Subcutaneous adipose tissue (tissue), 4 donors: ENCODE measurements around the gene PNMA8B. TPM values are rescaled to one million over a fixed set of nuclear protein-coding genes. Genes with fewer than 3 reads are reported as not detected.

ENCODE experiments used
- total RNA-seq, 4 donors: library from RNA; depleted of rRNA; stranded (reverse); fragments of >200 nt; gene quantifications; one replicate each; pipeline ENCODE4 v1.1.0, GENCODE V29; 2016
- TF ChIP-seq, protein P1 (sequence below): fragments of 450-650 bp; IDR thresholded peaks from one replicate; pipeline ENCODE4 v1.5.1; 2016; ENCODE audit warnings: low read depth, mild to moderate bottlenecking, control low read depth, antibody characterized with exemption, moderate library complexity

PNMA8B gene
- total RNA-seq, 4 donors from 2014 or later, result 0.49 to 4.3 (median 2.2) TPM

DNA sequence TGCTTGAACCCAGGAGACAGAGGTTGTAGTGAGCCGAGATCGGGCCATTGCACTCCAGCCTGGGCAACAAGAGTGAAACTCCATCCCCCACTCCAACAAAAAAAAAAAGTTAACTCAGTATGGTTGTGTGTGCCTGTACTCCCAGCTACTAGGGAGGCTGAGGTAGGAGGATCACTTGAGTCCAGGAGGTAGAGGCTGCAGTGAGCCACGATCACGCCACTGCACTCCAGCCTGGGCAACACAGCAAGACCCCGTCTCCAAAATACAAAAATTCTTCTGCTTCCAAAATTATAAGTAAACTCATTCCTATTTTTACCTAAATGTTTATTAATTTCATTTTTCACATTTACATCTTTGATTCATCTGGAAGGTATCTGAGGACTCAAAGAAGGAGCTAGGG, 38.7 kb downstream of the PNMA8B start:
- TF ChIP-seq, protein P1, sequence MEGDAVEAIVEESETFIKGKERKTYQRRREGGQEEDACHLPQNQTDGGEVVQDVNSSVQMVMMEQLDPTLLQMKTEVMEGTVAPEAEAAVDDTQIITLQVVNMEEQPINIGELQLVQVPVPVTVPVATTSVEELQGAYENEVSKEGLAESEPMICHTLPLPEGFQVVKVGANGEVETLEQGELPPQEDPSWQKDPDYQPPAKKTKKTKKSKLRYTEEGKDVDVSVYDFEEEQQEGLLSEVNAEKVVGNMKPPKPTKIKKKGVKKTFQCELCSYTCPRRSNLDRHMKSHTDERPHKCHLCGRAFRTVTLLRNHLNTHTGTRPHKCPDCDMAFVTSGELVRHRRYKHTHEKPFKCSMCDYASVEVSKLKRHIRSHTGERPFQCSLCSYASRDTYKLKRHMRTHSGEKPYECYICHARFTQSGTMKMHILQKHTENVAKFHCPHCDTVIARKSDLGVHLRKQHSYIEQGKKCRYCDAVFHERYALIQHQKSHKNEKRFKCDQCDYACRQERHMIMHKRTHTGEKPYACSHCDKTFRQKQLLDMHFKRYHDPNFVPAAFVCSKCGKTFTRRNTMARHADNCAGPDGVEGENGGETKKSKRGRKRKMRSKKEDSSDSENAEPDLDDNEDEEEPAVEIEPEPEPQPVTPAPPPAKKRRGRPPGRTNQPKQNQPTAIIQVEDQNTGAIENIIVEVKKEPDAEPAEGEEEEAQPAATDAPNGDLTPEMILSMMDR, result no peak

DNA sequence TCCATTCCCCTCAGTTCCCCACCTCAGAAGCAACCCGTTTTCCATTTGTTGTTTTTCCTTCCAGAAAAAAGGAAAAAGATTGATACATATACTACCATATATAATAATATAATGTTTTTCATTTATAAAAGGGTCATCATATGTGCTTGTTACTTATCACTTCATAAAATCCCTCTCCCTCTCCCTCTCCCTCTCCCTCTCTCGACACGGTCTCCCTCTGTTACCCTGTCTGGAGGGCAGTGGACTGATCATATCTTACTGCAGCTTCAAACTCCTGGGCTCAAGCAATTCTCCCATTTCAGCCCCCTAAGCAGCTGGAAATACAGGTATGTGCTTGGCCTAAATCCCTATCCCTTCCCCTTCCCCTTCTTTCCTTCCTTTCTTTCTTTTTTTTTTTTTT, 41.4 kb downstream of the PNMA8B start:
- TF ChIP-seq, protein P1, result no peak

DNA sequence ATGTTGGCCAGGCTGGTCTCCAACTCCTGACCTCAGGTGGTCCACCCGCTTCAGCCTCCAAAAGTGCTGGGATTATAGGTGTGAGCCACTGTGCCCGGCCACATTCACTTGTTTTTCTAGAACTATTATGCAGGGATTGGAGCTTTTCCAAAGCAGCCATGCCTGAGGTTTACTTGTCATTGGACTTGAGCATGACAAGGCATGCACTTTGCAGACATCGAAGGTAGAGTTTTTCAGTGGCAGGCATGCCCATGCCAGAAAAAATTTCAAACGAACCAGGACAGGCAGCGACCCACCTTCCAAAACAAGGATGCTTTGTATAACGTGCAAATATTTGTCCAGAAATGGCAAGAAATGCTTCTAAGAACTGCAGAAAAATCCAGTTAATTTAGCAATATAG, 42.0 kb downstream of the PNMA8B start:
- TF ChIP-seq, protein P1, result no peak

DNA sequence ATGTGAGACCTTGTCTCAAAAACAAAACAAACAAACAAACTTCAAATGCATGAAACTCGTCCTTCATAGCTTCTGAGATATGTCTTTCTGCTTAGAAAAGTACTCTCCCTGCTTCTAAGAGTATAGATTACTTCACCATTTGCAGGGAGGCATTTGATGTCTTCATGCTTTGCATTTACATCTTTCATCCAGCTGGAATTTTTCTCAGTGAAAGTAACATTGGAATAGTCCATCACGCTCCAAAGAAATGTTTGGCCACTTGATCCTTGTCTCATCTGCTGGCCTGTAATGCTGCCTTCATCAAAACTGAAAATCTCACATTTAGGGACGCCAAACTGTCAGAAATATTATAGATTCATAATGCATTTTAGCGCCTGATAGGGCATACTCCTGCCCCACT, 43.5 kb downstream of the PNMA8B start:
- TF ChIP-seq, protein P1, result no peak

DNA sequence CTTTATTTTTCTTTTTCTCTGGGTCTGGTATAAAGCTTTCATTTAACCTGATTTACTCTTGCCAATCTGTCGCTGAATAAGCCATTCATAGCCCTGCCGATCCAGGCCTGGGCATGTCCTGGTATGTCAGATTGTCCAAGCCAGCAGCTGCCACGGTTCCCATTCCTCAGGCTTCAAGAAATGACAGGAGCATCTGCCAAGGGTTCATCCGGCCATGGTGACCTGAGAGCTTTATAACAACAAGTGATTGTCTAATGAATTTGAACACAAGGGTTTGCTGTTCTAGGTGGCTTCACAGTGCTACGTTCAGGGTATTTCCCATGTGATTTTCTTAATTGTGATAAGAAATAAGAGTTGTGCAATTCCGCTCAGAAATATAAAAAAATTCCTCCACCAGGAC, 44.3 kb downstream of the PNMA8B start:
- TF ChIP-seq, protein P1, result no peak

DNA sequence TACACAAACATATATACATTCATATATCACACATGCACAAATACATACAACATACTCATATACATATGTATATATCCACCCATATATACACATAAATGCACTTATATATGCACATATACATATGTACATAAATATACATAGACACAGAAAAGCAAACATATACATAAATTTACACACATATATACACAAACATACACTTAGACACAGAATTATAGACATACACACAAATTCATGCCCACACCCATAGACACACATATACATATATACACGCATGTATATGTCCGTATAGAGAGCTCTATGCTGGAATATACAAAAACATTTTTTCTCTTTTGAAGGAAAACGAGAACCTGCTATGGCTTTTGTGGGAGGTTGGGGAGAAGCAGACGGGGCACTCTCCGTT, 44.9 kb downstream of the PNMA8B start:
- TF ChIP-seq, protein P1, result no peak

DNA sequence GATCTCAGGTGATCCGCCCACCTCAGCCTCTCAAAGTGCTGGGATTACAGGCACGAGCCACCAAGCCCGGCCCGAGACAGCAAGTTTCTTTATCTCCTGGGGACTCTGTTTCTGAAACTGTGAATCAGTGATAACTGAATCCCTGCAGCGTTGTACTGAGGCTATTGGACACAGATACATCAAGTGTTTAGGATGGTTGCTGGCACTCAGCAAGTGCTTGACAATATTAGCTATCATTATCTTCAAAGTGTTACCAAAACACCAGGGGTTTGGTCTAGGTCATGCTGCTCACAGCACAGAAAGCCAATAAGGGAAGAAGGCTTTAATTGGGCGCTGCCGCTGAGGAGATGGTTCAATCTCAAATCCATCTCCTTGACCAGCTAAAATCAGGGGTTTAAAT, 46.4 kb downstream of the PNMA8B start:
- TF ChIP-seq, protein P1, result no peak

DNA sequence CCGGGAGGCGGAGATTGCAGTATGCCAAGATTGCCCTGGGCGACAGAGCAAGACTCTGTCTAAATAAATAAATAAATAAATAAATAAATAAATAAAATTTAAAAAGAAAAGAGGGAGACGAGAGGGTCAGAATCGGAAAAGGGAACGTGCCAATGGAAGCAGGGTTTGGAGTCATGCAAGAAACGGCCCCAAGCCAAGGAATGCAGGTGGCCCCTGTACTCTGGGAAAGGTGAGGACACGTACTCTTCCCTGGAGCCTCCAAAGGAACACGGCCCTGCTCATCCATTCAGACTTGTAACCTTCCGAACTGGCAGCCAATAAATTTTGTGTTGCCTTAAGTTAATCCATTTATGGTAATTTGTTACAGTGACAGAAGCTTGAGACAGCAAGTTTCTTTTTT, 47.1 kb downstream of the PNMA8B start:
- TF ChIP-seq, protein P1, result no peak
